GM21619 (cell line): Measurements from ENCODE around the gene LRRC1.

ENCODE experiments used
- ATAC-seq: cut with Tn5 transposase; IDR thresholded peaks from one replicate; pipeline ENCODE4 v1.9.1; 2021; ENCODE audit not compliant: unreplicated experiment

Gene LRRC1

DNA sequence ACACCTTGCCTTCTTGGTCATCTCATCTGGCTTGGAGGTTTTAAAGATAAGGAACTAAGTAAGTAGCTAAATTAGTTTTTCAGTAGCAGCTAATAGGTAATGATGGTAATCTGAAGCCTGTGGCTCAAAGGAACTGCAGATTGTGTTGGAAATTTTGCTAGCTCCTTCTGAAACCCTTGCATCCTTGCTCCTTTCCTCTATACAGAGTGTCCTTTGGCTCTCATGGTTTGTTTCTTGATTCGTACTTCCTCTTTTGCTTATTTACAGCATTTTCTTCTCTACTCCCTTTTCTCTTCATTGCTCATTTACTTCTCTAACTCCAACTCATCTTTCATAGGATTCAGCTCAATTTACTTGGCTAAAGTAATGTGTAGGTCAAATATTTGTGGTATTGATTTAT, 19.0 kb downstream of the LRRC1 start:
- ATAC-seq = no peak

DNA sequence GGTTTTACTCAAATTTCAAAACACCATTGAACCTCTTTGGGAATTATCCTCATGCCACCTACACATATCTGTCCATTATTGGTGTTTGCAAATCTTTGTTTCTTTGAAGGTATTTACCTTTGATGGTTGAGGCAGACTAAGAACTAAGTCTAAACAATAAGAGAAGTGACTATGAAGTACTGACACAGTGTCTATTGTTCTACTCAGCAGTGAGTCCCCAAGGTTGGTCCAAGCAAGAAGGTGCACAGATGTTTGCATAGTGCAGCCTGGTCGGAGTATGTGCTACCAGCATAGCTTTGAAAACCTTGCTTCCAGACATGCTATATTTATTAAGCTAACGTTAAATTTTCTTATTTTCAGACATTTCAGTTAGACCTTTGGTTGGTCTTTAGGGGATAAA, 19.5 kb downstream of the LRRC1 start:
- ATAC-seq = no peak

DNA sequence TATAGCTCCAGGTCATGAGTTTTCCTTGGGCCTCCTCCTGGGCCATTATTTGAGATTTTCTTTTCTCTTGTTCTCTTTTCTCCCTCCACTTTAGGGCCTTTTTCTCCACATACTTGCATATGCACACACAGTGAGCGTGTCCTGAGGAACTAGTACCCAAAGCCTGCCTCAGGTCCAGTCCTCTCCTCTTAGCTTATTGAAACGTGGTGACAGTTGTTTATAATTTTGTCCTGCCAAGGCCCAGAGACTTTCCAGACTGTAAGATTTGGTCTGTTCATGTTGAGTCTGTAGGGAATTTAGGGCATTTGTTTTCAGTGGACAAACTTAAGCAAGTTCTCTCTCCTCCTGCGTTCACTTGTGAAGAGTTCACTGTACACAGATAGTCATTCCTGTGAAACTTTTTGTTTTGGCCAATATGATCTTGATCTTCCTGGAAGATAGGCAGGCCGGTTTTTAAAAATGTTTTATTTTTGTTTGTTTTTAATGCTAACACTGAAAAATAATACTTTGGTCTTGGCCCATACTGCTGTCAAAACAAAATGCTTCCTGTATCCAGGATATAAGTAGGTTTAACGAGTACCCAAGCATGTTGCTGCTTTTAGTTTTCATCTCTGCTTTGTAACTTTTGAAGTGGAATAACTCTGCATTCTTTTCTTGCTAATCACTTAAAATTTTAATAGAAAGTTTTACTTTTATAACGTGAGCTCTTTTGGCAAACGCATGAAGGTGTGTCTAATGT, 20.7 kb downstream of the LRRC1 start:
- no peak for ATAC-seq

DNA sequence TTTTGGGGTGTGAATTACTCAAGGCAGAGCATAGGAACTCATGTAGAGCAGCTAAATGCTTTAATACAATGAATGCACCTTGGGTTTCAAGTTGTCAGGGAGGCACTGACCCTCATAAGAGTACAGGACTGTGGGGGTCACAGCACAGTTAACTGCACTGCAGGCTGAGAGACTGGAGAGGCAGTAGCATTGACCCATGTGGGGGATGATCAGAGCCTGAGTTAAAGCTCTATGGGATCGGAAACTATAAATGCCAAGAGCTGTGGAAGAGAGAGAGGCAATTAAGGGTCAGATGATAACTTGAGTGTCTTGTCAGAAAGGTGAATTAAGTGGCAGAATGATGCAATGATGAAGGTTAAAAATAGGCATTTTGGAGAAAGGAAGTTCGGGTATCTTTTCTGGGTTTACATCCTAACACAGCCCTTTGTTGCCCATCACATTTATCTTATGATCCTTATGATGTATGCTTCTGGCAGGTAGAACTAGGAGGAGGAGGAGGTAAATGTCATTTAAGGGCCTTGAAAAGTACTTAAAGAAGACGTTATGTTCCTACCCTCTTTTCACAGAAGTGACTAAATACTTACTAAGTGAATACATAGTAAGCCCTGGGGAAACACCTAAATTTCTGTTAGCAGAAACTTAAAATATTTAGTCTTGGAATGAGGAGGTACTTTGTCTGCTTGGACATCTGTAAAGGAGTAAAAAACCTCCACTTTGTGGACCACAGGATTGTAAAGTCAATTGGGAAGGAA, 24.2 kb downstream of the LRRC1 start:
- no peak for ATAC-seq

DNA sequence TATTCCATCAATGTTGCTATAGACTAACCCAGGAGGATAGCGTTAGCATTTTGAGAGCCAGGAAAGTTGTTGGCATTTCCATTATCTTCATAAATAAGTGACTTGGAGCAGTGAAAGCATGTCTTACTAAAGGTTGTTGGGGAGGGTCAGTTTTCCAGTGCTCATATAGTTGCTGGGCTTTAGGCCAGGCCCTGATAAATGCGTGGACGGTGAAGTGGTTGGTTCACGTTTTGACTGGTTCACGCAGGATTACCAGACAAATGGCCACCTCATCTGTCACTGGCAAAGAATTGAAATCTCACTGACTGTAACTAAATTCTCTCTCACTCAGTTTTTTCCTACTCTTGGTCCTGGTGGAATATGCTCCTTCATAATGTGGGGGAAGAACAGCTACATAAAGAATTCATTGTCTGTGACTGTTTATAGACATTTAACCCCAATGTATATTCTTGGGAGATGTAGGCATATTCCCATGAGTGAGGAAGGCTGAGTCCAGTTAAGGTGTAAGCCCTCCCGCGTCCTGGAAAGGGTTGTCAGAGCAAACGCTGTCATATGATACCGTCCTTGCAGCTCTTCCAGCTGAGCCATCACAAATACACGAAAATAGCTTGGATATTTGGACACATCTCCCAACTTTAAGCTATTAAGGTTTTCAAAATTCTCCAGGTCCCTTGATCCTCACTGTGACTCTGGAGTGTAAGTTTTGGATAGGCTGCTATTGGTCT, 27.8 kb downstream of the LRRC1 start:
- ATAC-seq = no peak

DNA sequence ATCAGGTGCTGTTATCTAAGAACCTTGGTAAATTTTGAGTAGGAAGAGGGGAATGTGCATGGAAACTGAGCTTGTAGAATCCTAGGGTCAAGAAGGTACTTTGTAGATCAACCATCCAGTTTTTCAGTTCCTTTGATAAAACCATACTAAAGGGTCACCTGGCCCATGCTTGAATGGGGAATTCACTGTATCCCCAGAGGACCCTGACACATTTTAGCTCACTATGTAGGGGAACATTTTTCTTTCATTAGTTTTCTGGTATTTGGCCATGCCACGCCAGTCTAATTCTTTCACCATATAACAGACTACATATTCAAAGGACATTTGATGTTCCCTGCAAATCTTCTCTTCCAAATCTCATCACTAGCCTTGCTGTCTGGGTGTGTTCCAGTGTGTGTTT, 29.9 kb downstream of the LRRC1 start:
- no peak for ATAC-seq

DNA sequence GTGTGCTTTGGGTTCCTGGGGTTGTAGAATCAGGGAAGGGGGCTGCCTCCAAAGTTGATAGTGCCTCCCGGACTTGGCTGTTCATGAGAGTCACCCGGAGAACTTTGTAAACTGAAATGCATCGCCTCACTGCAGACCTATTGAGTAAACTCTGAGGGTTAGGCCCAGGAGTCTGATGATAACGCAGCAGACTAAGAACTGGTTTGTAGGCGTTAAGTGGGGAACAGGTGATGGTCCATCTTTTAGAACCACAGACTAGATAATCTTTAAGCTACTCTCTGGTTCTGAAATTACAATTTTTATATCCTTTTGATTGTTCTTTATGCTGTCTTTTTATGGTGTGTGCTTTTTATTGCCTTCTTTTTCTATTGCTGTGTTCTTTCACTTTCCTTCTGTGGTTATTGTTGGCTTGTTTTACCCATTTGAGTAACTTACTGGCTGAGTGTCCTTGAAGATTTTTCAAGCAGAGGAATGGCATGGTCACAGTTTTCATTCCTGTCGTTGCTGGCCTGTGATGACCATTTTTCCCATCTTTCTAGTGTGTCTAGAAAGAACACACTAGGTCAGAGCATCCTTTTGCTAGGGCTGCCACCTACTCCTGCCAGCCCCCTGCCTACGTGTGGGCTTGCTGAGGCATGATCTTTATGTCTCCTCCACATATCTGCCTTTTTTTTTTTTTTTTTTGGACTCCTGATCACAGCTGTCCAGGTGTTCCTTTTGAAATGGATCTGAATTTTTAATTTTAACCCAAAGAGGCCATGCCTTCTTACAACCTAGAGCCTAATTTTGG, 30.9 kb downstream of the LRRC1 start:
- ATAC-seq = peak; percentile 59

DNA sequence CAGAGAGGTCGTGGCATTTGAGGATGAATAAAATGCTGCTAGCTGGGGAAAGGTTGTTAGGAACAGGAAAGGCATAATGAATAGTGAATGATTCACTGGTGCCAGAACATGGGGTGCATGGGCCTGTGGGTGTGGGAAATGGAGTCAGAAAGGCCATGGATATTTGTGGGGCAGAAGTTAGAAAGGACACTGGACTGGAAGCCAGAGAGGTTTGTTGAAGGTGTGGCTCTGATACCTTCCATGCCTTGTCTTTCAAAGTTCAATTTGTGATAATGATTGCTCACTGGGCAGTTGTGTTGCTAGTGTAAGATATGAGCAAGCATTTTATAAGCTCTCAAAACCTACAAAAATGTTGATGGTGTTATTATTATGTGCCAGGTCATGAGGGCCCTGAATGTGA, 32.7 kb downstream of the LRRC1 start:
- ATAC-seq = no peak

DNA sequence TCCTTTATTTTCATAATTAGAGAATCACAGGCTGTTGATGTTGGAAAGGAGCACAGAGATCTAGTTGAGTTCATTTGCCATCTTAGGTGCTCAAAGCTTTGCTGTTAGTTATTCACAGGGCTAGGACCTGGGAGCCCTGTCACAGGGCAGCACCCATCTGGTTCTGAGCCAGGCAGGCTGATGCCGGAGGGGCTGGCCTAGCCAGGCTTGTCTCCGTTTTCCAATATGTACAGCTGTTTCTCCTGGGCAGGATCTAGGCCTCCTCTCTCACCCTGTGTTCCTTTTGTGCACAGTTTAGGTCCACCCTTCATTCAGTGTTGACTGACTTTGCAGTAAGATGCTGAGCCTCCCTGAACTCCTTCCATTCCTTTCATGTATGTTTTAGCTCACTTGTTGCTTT, 33.4 kb downstream of the LRRC1 start:
- ATAC-seq = no peak

DNA sequence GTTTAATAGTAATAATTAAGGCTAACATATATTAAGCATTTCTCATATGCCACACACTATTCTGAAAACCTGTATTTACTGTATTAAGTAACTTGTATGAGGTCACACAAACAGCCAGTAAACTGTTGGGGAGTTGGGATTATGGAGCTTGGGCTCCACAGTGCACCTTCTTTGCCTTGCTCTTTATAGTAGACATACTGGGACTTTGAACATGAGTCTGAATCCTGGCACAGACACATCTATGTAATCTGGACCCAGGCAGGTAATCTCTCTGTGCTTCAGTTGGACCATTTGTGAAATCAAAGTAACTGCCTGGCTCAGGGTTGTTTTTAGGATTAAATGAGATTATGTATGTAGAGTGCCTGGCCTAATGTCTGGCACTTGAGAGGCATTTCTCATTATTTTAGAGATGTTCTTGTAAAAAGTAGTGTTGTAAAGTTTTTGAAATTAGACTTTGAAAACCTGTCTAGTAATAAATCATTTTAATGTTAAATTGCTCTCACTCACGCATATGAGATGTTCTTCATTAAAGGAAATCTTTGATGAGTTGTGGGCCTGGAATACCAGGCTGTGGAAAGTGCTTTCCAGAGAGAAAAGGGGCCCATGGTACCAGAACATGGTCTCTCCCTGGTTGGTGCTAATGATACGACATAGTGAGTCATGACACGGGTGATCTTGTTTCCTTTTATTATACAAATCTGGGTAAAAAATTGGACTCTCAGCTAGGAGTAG, 34.3 kb downstream of the LRRC1 start:
- no peak for ATAC-seq

DNA sequence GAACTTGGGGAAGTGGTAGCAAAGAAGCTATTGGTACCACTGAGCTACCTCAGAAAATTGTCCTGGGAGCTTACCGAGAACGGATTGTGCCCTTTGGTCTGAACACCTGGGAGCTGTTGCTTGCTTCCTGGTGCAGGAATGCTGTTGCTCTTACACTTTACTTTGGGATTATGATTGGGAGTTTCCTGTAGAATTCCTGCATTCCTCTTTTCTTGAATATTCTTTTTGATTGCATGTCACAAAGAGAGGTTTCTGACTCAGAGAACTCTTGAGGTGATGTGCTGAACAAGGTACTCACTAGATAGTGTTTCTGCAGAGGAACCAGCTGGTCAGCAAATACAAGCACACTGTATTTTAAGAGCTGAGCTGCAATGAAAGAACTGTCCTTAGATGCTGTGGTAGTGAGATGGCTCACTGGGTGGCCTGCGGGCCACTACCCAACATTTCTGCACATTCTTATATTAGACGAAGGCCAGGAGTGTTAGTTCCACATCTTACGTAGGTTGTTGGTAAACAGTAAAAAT, 35.0 kb downstream of the LRRC1 start:
- no peak for ATAC-seq

DNA sequence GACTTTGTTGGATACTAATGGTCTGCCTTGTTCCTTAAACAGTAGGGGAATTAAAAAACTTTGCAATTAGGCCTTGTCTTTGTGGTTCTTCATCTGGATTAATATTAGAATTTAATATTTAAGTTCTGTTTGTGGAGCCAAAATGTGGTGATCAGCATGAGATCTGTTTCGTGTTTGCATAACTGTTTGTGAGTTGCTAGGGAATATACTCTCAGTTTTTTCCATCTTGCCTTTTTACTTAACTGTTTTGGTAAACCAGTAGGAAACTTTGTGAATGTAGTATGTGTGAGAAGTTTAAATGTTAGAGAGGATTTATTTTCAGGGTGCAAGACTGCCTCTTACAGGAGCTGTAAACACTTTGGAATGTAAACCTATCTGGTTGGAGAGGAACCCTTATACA, 35.6 kb downstream of the LRRC1 start:
- no peak for ATAC-seq

DNA sequence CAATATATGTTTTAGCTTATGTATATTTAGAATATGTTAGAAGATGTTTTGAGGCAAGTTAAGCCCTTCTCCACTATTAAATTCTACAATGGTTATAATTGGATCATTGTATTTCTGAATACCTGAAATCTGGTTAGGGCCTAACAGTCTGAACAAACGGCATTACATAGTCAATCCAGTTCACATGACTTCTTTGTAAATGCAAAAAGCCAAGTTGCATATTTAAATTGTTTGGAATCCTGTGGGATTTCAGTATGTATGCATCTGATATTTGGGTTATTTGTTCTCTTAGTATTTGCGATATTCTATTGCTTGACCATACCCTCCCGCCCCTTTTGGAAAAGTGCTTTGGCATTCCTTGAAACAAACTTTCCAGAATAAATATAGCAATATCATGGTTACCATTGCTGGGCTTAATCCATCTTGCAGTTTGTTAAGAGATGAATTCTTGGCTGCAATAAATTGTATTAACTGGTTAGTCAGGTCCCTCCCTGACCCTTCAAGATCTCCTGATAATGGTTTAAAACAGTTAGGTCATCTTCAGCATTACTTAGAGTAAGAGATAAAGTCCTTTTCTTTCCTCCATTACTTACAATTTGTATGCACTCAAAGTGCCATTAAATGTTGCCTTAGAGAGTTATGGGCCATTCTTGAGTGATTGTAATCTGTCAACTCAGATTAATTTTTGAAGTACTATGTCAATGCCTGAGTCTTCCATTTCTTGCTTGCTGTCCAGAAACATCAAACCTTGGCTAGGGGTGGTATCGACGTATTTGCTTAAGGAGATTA, 36.5 kb downstream of the LRRC1 start:
- ATAC-seq = no peak

DNA sequence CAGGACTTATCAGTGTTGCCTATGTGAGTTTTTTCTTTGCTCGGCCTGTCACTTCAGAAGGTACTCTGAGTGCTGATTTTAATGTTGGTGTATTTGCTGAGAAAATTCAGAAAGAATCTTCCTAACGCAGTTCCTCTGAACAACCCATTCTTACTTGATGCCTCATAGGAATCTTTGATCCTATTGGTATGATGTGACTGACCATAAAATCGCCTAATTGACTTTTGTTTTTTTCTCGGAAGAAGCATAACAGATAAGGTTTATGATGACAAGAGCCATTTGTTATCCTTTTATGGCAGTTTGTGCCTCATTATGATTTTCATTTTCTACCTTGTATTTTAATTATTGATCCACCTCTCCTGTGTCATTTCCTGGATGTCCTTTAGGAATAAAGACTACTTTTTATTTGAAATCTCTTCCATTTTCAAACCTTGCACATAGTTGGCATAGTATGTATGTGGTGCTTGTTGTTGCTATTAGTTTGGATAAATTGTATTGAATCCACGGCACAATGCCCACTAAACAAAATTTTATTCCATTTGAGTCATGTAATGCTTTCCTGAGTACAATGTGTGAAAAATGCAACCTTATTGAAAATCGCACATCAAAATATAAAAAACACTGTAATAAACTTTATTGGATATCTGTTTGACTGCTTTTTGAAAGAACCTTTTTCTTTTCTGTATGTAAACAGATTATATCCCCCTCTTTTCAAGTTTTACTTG, 37.3 kb downstream of the LRRC1 start:
- no peak for ATAC-seq

DNA sequence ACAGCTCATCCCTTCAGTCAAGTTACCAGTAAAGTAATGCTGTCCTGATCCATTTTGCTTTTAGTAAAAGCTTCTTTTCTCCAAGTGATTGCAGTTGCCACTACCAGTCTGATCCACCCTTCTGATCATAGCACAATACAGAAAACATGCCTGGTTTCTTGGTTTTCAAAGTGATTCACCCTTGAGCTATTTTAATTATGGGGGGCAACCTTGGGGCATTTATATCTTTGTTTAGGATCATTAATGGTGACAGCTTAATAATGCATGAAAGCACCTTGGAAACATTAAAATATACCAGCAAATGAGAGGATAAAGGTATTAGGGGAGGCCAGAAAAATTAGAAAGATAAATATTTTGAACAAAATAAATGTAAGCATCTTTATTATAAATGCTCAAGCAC, 38.4 kb downstream of the LRRC1 start:
- no peak for ATAC-seq

DNA sequence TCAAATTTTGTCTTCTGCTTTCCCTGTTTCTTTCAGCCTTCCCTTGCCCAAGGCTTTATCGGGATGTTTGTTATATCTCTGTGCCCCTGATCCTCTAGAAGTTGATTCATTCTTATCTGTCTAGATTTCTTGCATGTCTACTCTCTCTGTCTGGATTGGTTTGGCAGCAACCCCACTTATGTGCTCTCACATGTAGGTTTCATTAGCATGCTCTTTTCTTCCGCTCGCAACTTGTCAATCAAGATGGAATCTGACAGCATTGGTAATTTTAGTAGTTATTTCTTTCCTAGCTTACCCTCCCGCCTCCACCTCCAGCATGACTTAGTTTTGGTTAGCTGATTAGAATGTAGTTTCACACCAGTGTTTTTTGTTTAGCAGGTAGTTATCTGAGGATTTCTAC, 39.3 kb downstream of the LRRC1 start:
- no peak for ATAC-seq

DNA sequence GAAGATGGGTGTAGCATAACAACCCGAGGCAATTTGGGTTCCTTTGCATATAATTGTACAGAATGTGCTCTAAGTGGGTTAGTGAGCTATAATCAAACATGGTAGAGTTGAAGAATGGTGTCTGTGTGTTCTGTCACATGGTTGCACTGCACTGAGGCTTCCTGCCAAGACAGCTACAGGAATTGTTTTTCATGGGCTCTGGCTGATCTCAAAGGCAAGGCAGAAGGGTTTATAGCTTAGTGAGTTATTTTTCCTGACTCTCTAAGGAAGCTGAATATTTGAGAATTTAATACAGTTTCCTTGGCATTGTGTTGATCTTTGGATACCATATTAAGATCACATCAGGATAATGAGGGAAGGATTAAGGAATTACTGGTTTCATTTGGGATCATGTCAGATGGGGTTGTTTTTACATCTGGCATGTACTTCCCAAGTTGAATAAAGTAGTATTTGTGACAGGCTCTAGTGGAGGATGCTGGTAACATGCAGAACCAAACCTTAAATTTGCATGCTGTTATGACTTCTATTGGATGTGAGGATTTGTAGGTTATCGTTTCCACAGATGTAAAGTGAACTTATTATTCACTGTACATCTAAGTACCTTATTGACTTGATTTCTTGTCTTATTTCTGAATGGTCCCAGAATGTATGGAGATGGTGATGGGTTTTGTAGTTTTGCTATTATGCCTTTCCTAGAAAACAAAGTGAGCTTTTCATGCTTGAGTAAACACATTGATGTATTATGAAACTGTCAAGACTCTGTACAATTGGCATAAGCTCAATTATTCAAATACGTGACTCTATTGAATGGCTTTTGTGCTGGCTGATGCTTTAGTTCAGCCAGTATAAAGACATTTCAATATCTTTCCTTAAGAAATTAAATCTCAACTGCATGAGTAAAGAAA, 43.3 kb downstream of the LRRC1 start:
- no peak for ATAC-seq

DNA sequence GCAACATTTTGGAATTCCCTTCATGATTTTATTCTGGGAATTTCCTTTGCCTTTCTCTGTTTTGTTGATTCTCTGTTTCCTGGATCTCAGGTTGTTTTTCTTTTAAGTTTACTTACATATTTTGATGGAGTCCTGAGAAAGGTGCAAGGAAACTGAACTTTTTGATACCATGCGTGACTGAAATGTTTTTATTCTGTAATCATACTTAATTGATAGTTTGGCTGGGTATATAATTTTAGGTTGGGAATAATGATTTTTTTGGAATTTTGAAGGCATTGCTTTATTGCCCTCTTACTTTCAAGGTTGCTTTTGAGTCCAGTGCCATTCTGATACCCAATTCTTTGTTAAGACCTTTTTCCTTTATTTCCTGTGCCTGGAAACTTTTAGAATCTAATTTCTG, 45.2 kb downstream of the LRRC1 start:
- no peak for ATAC-seq
